Stimulated activated CD4-positive, alpha-beta T cell treated with anti-CD3 and anti-CD28 coated beads, TNF-alpha, amount 100 ng/mL, for 1 hour (primary cell): ENCODE data around the gene SLC12A8.
"Not testable (repeated sequence)": the region's sequence is repeated elsewhere in the genome, so short reads cannot be mapped to it uniquely, and the experiment has no call there.

ENCODE experiments used
- DNase-seq, 3 donors: peaks; one replicate each; pipeline ENCODE4 v3.0.0-alpha.2; 2020; ENCODE audit warnings: low read depth in 3 of 3, low spot score in 1 of 3

The SLC12A8 gene

DNA sequence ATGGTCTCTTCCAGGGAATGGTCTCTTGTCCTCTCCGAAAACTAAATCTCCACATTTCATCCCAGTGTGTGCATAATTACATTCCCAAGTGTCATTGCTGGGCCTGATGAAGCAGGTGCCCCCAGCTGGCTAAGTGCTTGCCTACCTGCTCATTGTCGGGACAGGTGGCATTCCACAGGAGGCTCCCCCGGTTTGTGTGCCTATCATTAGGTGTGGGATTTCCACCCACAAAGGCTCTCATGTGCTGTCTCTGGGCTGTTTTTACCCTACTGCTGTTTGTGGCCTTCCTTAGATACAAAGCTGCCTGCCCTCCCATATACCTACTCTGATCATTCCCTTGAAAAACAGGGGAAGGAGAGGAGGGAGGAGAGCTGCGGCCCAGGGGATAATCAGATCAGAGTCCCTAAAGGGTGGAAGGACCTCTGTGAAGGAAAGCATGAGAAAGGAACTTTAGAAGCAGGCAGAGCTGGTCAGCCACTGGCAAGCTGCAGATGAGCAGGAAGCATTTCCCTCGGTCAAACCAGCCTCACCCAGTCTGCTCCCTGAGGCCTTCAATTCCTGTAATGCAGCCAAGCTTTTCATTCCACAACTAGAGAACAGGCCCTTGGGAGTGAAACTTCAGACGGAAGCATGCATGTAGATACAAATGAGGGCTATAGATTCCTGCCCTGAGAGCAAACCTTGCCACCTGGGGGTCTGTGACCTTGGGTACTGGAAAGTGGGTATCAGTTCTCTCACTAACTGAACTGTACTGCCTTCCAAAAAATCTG, 96.1 kb downstream of the SLC12A8 start:
- DNase-seq: no peak

- no peak for DNase-seq
Observed at GRCh38 chr3:125115640-125116039, 96.9 kb downstream of the SLC12A8 start.

- no peak for DNase-seq
Observed at GRCh38 chr3:125112981-125113380, 99.6 kb downstream of the SLC12A8 start.

GRCh38 chr3:125110876-125111480, 101.6 kb downstream of the SLC12A8 start:
- no peak for DNase-seq

DNA sequence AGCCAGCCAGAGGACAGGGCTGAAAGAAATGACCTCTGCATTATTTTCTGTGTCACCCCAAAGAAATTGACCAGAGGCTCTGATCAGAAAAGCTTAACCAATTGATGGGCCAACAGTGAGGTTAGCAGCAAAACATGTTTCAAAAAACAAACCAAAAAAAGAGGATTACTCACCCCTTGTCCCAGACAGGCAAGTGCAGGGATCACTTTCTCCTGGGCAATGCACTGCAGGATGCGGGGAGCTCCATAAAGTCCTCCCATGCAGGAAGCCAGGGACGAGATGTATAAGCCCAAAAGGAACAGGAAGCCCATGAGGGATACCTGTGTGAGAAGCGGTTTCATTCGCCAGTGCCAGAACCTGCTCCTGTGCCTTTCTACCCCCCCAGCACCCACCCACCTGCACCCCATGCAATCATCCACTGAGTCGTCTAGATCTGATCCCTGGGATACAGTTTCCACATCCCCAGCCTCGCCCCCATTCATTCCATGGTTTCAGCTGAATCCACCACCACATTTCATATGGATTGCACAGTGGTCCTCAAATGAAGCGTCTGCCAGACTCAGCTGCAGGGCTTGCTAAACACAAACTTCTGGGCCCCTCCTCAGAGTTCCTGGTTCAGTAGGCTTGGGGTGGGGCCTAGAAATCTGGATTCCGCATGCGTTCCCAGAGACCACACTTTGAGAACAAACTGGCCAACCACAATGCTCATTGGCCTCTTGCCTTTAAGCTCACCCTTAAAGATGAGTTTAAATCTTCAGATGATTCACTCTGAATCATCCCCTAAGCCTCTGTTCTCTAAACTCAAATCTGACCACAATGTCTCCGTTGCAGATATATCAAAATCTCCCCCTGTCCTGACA, 102.3 kb downstream of the SLC12A8 start:
- DNase-seq: no peak

DNA sequence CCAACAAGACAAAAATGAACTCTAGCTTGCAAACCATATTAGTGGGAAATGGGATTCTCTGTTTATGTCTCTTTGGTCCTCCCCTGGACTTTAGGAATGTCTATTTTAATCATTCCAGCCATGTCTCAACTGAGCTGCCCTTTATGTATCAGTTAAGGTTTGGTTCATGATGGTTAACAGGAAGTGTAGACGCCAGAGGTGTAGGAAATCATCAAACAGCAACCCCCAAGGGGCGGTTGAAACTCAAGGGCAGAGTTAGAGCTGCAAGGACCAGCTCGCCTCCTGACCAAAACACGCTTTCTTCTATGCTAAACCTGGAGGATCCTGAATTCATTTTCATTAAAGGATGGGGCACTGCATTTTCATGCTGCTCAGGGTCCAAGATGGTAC, 103.0 kb downstream of the SLC12A8 start:
- DNase-seq: no peak

- DNase-seq: no peak
Observed at GRCh38 chr3:125108833-125109535, 103.6 kb downstream of the SLC12A8 start.

GRCh38 chr3:125107861-125108567, 104.5 kb downstream of the SLC12A8 start:
- DNase-seq: no peak

GRCh38 chr3:125107363-125107762, 105.2 kb downstream of the SLC12A8 start:
- no peak for DNase-seq

DNA sequence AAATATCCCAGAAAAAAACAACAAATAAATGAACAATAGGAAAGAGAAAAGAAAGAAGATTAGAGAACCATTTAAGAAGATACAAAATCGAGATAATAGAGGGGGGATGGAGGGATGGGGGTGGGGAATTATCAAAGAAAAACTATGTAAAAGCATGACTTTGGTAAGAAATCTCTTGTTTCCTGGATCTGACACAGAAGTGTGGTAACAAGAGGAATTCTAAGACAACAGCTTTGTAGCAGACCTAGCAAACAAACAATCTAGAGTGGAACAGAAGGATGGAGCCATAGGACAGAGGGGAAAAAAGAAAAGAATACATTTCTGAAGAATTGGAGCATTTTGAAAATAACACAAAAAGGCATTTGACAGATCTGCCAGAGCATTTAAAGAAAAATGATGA, 107.4 kb downstream of the SLC12A8 start:
- no peak for DNase-seq

- DNase-seq: no peak
Observed at GRCh38 chr3:125104639-125105038, 107.9 kb downstream of the SLC12A8 start.

DNA sequence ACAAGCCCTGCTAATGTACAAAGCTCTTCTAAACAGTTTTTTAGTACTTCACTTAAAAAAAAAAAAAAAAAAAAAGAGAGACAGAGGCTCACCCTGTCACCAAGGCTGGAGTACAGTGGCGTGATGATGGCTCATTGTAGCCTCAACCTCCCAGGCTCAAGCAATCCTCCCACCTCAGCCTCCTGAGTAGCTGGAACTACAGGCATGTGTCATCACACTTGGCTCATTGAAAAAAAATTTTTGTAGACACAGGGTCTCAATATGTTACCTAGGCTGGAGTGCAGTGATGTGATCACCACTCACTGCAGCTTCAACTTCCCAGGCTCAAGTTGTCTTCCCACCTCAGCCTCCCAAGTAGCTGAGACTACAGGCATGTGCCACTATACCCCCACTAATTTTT, 109.1 kb downstream of the SLC12A8 start:
- no peak for DNase-seq

GRCh38 chr3:125102470-125102869, 110.1 kb downstream of the SLC12A8 start:
- no peak for DNase-seq

- DNase-seq: no peak
Observed at GRCh38 chr3:125098611-125099291, 113.8 kb downstream of the SLC12A8 start.

GRCh38 chr3:125090649-125091048, 121.9 kb downstream of the SLC12A8 start:
- no peak for DNase-seq

DNA sequence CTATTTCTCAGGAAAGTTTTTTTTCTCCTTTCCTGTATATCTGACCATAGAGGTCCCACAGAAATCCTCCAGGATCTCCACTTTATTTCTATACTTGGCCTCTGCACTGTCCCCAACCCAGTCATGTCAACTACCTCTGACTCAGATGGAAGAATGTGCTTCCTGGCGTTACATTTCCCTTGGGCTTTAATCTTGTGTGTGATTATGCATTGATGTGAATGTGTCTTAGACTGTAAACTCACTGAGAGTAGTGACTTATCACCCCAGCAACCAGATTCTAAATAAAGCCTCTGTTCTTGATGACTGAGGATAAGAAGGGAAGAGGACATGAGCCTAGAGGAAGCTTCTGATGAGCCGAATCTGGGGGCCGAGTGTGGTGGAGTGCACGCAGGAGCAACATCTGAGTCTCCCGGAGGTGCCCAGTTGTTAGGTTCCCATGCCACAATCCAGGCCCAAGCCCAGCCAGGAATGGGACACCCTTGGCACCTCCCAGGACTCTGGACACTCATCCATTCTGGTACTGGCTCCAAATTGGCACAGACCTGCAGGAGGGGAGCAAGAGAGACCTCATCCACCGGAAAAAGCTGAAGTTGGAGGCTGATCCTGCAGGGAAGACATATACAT, 124.7 kb downstream of the SLC12A8 start:
- no peak for DNase-seq

DNA sequence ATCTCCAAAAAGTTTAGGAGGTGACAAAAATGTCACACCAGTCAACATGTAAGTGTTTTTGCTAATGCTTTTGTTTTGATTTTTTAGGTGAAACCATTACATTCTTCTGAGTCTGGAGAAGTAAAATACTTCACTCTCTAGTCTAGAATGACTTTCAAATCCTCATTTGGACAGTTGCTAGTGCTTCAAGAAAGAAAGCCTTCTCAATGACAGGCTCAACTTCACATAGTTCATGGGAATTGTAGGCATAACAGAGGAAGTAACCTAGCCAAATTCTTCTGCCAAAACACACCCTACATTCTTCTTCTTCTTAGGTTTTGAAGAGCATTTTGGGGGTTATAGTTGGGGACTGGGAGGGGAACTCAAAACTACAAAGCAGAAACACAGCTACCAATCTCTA, 127.4 kb downstream of the SLC12A8 start:
- DNase-seq: no peak

DNA sequence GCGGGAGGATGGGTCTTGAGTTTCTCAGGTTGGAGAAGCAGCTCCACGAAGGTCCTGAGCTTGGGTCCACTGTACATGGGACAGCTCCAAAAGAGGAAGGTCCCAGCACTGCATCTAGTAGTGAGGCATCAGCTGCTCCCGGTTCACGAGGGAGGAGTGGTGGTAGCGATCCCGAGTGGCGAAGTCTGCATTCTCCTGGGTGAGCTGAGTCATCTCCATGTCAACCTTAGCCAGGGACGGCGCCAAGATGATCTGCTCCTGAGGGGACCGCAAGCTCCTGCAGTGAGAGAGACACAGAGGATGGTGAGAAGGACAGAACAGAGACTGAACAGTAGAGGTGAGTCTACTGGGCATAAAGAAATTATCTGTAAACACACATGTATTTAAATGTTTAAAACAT, 128.8 kb downstream of the SLC12A8 start:
- no peak for DNase-seq

DNA sequence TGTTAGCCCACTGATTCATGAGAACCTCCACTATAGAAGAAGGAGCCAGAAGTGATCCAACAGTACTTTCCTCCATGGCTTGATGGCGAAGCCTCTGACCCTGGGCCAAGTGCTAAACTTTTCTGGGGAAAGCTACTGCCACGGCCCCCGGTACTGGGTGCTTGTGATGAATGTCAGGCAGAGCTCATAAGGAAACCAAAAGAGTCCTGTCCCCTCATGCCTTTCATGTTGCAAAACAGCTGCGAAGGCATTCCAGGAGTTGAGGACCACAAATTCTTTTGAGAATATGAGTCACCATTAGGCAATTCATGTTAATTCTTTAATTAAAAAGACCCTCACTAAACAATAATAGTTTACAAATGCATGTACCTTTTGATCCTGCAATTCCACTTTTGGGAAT, 130.2 kb downstream of the SLC12A8 start:
- not testable (repeated sequence) for DNase-seq

DNA sequence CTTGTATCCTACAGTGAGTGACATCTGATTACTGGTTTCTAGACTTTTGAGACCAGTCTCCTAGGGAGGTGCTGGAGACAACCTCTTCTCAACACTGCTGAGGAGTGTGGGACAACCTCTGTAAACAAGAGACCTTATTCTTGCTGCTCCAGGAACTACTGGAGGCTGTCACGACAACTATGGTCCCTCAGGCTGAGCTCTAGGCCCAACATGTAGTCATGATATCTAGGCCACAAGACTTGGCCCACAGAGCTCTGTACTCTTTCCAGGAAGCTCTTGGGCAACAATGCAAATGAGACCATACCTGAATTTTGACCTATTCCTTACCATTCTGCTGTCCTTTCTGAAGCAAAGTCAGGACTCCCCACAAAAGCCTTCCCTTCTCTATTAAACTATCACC, 132.5 kb downstream of the SLC12A8 start:
- no peak for DNase-seq
